SK-N-SH (cell line): ENCODE measurements around the gene STX5.

Source experiments
- CHD2 ChIP-seq: fragments of 150-350 bp; IDR thresholded peaks from 2 replicates; pipeline ENCODE4 v1.6.1; 2018; ENCODE audit warnings: low read length; ENCODE audit not compliant: partially characterized antibody
- EZH2phosphoT487 ChIP-seq: fragments of 200-600 bp; sonication (generic); IDR thresholded peaks from 2 replicates; pipeline ENCODE4 v1.6.1; 2017; ENCODE audit warnings: low read depth, mixed run types, mild to moderate bottlenecking, antibody characterized with exemption, moderate library complexity, borderline replicate concordance
- FOSL2 ChIP-seq: IDR thresholded peaks from 2 replicates; pipeline ENCODE4 v1.4.0; 2012; ENCODE audit warnings: low read depth, mild to moderate bottlenecking, moderate library complexity, borderline replicate concordance
- GATA2 ChIP-seq: sonication (generic); formaldehyde crosslinking; IDR thresholded peaks from 2 replicates; pipeline ENCODE4 v1.5.0; 2020; ENCODE audit warnings: mild to moderate bottlenecking, missing genetic modification reagents
- POLR2AphosphoS5 ChIP-seq: IDR thresholded peaks from 2 replicates; pipeline ENCODE4 v1.6.1; 2012; ENCODE audit warnings: low read depth, low read length
- TAF1 ChIP-seq: IDR thresholded peaks from 2 replicates; pipeline ENCODE4 v1.6.1; 2012; ENCODE audit warnings: low read depth, mild to moderate bottlenecking, low read length, moderate library complexity, borderline replicate concordance
- TF ChIP-seq, protein P1 (sequence below): IDR thresholded peaks from 2 replicates; pipeline ENCODE4; 2012
- TF ChIP-seq, protein P2 (sequence below): fragments of 200-600 bp; sonication (generic); IDR thresholded peaks from 2 replicates; pipeline ENCODE4 v1.6.1; 2017; ENCODE audit warnings: antibody characterized with exemption, mild to moderate bottlenecking, moderate library complexity
- TF ChIP-seq, protein P3 (sequence below): IDR thresholded peaks from 2 replicates; pipeline ENCODE4 v1.4.0; 2012; ENCODE audit warnings: low read depth

- TF ChIP-seq POLR2AphosphoS5 (no peak), TAF1 (no peak), EZH2phosphoT487 (no peak), GATA2 (CRISPR knock-in tag) (no peak), FOSL2 (no peak), CHD2 (no peak)
- TF ChIP-seq, protein P1, sequence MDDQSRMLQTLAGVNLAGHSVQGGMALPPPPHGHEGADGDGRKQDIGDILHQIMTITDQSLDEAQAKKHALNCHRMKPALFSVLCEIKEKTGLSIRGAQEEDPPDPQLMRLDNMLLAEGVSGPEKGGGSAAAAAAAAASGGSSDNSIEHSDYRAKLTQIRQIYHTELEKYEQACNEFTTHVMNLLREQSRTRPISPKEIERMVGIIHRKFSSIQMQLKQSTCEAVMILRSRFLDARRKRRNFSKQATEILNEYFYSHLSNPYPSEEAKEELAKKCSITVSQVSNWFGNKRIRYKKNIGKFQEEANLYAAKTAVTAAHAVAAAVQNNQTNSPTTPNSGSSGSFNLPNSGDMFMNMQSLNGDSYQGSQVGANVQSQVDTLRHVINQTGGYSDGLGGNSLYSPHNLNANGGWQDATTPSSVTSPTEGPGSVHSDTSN, result no peak
- TF ChIP-seq, protein P2, sequence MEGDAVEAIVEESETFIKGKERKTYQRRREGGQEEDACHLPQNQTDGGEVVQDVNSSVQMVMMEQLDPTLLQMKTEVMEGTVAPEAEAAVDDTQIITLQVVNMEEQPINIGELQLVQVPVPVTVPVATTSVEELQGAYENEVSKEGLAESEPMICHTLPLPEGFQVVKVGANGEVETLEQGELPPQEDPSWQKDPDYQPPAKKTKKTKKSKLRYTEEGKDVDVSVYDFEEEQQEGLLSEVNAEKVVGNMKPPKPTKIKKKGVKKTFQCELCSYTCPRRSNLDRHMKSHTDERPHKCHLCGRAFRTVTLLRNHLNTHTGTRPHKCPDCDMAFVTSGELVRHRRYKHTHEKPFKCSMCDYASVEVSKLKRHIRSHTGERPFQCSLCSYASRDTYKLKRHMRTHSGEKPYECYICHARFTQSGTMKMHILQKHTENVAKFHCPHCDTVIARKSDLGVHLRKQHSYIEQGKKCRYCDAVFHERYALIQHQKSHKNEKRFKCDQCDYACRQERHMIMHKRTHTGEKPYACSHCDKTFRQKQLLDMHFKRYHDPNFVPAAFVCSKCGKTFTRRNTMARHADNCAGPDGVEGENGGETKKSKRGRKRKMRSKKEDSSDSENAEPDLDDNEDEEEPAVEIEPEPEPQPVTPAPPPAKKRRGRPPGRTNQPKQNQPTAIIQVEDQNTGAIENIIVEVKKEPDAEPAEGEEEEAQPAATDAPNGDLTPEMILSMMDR, result no peak
- TF ChIP-seq, protein P3, sequence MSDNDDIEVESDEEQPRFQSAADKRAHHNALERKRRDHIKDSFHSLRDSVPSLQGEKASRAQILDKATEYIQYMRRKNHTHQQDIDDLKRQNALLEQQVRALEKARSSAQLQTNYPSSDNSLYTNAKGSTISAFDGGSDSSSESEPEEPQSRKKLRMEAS, result no peak
Observed at GRCh38 chr11:62875698-62876478, 44.0 kb upstream of the STX5 start.
